ENCODE data around the gene MMP21.

Gene MMP21

DNA sequence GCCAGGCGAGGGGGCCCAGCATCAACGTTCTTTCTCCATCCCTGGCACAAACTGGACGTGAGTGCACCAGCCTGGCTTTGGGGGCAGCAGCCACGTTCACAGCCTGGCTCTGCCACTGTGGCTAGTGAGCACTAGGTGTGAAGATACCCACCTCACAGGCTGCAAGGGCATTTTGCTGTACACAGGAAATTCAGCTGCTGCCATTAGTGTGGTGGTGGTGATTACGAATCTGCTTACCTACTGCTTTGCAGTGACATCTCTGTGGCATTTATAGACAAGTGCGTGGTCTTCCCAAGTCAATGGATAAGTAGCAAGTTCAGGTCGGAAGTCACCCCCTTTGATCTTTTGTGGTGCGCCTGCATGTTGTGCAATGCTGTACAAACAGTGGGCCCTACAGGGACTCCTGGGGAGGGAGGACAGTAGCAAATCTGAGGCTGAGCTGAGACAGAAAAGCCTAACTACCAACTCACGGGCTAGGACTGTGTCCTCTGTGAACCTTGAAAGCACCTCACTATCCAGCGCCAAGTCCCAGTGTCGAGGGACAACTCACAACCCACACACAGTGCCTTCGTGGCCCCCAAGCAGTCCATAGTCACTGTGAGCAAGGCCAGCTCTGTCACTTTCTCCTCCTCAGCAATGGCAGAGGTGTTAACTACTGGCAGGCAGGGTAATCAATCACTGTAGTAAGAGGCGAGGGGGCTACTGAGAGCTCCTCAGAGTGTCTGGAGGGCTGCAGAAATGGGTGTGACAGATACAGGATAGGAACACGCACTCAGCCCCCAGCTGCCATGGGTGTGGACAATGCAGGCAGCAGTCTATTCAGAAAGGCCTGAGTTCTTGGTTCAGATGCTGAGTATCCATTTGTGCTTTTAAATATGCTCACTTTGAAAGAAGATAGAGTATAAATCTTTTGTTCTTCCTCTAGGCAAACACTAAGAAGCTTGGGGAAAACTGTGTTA is 17.0 kb upstream of the MMP21 start:
- no peak for DNase-seq

DNA sequence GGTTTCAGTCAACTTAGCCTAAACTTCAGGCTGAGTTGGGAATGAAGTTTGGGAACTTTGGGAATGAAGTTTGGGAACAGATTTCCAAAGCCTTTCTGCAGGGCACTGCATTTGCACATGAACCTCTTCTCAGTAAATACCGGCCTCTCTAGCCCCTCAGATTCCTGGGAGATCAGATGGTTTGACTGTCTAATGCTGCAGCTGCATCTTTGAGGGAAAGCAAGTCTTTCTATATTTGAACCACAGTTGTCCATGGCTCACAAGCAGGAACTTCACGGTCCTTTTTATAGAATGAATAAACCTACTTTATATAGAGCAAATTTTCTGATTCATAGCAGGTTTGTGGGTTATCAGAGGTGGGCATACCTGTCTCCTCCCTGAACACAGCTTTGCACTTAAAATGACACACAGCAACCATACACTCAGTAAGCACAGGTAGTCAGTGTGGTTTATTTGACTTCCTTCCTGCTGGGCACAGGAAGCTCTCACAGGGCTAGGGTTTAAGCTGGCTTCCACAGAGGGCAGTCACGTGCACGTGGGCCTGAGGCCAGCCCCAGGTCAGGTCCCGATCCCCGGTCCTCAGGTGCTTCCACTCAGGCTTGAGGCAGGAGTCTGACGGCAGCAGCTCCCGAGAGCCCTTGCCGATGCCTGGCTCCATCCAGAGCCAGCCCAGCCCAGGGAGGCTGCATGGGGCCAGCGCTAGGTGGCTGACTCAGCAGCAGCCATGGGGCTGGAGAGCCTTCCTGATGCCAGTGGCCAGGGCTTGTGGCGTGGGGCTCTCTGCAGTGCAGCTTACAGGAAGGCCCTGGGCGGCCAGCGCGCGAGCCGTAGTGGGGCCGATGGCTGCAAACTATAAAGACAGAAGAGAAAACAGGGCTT is 12.8 kb upstream of the MMP21 start:
- no peak for DNase-seq

DNA sequence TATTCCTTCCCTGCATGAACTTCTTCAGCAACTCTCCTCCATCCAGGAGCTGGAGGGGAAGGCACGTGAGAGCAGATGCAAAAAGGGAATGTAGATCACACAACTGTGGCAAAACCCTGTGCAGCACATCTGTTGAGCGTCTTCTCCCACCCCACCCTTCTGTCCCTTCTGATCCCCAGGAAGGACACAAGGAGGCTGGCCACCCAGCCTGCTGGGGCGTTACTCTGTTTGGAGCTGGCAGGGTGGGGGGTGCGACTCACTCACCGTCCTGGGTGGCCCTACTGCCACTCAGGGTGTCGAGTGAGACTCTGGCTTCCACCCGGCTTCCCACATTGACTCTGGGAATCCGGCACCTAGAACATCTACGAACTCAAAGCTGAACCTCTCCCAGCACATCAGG is 10.2 kb upstream of the MMP21 start:
- no peak for DNase-seq

DNA sequence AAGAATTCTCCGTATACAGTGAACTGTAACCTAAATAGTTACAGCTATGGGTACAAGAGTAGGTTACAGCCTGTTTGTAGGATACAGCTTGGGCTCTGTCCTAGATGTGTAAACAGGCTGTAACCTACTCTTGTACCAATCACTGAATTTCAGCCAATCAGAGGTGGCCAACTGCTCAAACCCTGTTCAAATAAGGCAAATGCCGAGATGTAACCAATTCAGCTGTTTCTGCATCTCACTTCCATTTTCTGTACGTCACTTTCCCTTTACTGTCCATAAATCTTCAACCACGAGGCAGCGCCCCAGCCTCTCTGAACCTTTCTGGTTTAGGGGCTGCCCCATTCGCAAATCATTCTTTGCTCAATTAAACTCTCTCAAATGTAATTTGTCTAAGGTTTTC is 8.3 kb upstream of the MMP21 start:
- no peak for DNase-seq

DNA sequence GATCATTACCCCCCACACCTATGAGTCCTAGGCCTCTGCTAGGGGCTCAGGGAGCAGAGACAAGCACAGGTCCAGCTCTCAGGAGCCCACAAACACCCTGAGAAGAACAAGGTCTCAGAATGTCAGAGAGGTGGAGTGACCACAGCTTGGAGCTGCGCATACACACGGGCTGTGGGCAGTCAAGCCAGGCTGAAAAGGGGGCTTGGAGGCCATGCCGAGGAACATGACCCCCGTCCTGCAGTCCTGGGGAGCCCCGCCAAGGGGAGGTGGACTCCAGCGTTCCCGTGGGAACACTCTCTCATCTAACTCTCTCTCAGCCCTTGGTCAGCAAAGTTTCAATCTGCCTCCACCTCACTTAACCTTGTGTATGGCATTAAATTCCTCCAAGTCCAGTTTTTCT is 7.8 kb upstream of the MMP21 start:
- DNase-seq, result no peak

DNA sequence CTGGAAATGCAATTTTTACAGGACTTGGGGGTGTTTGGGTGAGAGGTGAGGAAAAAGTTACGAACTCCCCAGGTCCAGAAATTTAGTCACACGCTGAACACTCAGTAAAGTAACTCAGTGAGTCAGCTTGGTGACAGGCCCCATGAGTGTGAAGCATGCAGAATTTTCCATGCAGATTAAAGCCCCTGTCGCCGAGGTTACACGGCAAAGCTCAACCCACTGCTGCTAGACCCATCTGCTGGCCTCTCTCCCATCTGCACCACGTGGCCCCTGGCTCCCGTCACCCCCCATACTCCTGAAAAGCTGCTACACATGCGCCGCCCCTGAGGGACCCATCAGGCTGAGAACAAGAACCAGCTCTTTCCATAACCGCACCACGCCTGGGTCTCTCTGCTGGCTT is 7.0 kb upstream of the MMP21 start:
- DNase-seq, result no peak

DNA sequence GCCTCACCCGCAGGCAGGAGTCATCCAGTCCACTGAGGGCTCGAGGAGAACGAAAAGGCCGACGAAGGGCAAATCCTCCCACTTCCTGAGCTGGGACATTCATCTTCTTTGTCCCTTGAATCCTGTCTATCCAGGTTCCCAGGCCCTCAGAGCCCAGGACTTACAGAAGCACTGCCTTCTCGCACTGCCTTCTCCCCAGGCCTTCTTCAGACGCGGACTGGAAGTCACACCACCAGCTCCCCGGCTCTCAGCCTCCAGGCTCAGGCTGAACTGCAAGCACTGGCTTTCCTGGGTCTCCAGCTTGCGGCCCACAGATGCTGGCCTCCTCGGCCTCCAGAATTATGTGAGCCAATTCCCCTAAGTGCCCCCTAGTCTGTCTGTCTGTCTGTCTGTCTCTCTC is 6.4 kb upstream of the MMP21 start:
- DNase-seq, result no peak

DNA sequence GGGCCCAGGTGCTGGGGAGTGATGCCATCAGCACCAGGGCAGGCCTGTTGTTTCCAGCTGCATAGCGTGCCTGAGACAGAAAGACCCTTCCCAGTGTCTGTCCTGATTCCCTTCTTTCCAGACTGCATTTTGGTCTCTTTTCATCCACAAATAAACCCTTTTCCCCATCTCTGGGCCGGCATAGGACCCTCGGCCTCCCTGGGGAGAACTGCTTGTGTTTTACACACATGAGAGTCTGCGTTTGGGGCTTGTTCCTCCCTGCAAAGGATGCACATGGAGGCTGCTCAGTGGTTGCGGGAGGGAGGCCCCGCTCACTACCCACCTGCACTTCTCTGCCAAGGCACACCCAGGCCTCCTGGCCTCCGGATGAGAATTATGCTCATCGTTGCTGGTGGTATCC is 5.8 kb upstream of the MMP21 start:
- DNase-seq, result no peak

DNA sequence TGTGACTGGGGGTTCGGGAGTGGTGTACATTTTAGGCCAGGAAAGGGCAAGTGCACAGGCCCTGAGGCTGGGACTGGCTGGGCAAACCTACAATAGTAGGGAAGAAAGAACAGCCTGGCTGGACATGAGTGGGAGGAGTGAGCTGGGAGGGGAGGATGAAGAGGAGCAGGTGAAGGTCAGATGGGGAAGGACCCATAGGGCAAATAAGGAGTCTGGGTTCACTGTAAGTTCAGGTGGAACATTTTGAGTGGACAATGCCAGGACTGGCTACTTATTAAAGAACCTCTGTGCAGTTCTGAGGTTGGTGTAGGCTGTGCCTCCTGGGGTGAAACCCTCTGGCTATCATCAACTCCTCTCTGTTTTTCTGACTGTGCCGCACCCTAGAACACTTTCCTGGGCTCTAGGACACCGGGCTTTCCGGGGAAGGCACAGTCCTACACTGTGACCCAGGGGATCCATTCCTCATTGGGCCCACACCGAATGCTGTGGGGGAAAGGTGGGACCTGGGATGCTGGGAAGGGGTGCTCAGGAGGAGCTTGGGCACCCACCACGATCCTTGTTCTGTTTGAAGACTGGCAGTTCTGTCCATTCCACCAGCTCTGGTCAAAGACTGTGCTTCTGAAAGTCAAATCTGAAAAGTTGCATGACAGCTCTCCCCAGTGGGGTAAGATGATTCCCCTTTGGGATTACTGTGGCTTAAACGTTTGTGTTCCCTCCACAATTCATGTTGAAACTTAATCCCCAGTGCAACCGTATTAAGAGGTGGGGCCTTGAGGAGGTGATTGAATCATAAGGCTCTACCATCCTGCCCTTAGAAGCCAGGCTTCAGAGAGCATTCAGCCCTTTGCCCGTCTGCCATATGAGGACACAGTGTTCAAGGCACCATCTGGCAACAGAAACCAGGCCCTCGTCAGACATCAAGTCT is 4.0 kb upstream of the MMP21 start:
- no peak for DNase-seq

DNA sequence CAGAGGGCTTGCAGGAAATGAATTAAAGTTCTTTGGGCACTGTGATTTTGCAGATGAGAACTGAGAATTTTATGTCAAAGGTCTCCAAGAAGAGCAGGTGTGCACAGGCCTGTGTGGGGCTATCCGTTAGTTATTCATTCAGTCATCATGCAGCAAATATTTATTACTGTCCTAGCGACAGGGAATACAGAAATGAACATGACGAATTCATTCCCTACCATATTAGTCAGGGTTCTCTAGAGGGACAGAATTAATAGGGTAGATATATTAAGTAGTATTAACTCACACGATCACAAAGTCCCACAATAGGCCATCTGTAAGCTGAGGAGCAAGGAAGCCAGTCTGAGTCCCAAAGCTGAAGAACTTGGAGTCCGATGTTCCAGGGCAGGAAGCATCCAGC is 2.9 kb upstream of the MMP21 start:
- no peak for DNase-seq

DNA sequence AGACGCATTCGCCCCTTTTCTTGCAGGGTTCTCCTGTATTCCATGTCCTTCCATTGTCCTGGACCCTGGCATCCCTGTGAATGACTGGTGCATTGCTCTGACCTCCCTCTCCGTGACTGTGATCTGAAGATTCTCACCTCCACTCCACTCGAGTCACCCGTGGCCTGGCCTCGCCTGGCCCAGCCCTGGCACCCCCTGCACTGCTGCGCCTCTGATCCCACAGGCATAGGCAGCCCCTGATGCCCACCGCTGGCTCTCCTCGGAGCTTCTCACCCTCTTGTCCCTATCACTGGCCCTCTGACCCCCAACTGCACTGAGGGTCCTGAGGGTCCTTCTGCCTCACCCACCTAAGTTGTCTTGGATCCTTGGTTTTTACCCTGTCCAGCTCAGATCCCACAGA is 2.2 kb upstream of the MMP21 start:
- no peak for DNase-seq

DNA sequence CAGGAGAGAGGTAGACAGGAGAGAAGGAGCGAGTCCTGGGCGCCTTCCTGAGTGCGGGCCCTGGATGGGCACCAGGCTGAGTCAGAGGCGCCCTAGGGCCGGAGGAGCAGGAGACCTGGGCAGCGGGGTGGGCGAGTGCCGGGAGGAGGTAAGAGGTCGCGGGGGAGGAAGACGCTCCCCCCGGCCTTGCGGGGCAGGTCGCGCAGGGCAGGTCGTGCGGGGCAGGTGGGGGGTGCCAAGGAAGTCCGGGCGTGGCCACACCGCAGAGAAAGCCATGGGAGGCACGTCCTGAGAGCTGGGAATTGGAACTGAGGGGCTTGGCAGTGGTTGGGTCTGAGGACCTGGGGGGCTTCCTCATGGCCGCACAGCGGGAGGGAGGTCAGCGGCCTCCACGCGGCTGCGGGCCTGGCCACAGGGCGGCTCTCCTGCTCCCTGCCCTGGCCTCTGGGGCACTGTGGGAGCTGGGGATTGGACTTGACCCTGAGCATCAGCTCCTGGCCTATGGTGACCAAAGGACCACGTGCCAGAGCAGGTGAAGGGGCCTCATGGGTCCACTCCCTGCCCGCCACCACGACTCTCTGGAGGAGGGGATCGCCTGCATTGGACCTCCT is 935 bp downstream of the MMP21 start:
- no peak for DNase-seq

DNA sequence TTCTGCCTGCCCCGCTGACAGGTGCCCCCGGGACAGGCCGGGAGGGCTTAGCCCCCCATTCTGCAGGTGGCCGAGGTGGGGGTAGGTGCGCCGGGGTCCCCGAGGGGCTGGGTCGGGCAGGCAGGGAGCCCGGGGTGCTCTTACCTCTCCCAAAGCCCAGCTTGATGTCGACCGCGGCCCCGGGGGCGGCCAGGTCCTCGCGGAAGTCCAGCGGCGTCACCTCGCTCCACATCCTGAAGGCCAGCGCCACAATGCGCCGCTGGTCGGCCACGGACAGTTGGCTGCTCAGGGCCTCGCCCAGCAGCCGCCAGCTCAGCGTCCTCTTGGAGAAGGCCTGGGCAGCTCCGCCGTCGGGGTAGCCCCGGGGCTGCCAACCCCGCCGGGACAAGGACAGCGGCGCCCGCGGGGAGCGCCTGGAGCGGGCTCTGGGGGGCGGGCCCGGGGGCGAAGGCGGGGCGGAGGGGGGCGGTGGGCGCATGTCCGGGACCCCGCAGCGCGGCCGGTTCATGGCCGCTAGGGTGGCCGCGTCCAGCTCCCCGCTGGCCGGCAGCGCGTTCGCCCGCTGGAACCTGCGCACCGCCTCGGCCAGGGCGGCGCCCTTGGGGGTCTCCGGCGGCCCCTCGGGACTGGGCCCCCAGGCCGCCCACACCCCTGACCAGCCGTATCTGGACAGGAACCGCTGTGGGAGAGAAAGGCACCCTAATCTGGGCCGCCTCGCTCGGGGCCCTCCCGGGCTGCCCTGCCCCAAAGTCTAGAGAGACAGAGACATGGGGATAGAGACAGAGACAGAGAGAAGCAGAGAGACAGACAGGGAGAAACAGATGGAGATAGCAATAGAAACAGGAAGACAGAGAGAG is 1.7 kb downstream of the MMP21 start:
- no peak for DNase-seq

DNA sequence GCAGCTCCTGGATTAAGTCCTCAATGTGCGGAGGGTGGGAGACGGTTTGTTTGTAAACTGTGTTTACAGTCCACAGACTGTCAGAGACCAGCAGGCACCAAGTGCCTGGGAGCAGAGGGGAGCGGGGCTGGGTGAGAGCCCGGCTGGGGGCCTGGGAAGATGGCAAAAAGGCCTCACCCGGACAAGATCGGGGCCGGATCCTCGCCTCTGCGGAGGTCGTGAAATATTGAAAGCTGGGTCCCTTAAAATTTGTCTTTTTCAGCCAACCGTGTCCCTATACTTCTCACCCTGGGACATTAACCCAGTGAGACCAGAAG is 2.8 kb downstream of the MMP21 start:
- DNase-seq, result no peak

DNA sequence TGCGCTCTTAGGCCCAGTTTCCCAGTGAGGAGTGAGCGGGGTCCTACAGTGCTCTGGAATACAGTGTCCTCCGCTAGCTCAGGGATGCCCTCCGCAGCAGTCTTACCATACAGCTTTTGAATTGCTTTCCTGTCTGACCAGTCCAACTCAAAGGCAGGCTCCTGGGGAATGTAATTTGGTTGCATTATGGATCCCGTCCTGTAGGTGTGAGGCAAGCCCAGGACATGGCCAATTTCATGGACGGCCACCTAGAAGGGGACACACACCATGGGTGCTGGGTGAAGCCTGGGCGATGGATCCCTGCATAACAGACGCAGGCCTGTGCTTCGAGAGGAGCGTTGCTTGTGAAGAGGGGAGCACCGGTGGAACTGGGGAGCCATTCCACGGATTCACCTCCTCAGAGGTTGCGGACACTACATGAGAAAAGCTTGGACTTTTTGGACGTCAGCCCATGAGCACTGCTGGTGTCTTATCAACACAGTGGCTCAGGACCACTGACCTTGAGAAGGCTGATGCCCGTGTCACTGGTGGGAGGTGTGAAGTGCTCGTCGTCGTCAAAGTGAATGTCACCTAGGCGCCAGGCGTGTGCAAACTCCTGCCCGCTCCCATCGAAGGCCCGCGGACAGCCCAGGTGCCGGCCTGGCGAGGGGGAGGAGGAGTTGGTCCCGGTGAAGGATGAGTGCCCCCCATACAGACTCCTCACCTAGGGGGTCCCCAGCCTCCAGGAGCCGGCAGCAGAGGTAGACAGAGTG is 3.3 kb downstream of the MMP21 start:
- no peak for DNase-seq

DNA sequence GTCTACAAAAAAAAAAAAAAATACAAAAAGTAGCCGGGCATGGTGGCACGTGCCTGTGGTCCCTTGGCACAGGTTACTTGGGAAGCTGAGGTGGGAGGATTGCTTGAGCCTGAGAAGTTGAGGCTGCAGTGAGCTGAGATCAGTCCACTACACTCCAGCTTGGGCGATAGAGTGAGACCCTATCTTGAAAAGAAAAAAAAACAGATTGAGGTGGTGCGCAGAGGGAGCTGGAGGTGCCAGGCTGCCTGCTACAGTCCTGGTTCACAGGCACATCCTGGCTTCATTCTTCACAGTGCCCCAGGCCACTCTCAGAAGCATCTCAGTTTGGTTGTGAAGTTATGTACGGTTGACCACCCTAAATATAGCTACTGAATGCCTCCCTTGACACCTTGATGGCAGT is 4.8 kb downstream of the MMP21 start:
- DNase-seq, result no peak

DNA sequence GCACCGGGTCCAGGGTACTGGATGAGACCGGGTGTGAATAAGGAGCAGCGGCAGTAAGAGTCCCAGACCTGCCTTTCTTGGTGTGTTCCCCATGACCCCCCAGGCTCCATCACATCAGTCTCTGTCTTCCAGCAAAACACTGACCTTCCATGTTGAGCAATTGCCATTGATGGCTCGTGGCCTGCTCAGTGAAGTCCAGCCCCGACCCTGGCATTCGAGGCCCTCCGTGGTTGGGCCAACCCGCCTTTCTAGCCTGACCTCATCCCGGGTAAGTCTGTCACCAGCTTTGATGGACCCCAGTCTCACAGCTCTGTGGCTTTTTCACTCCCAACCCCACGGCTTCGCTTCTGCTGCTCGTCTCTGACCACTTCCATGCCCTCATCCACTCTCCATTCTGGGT is 6.4 kb downstream of the MMP21 start:
- DNase-seq, result no peak

DNA sequence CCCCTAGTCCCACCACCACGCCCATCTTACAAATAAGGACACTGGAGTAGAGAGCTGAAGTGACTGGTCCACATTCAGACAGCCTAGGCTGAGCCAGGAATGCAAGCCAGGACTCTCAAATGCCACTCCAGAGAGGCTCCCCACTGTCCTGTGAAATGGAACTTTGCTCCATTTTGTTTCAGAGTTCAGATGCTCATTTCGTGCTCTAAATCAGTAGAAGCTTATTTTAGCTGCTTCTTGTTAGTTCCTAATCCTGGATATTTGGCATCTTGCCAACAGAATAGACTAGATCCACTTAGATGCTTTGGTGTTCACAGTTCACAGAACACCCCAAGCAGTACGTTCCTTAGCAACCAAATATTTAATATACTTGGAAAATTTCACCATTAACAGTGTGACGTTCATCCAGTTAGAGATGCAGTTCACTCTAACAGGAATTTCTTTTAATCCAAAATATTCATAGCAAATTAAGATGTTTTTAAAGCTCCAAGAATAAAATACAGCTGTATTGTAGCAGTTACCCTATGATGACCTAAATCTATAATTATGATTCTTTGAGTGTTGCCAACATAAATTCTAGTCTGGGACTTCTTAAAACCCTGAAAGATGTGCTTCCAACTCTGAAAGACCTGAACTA is 7.3 kb downstream of the MMP21 start:
- no peak for DNase-seq

DNA sequence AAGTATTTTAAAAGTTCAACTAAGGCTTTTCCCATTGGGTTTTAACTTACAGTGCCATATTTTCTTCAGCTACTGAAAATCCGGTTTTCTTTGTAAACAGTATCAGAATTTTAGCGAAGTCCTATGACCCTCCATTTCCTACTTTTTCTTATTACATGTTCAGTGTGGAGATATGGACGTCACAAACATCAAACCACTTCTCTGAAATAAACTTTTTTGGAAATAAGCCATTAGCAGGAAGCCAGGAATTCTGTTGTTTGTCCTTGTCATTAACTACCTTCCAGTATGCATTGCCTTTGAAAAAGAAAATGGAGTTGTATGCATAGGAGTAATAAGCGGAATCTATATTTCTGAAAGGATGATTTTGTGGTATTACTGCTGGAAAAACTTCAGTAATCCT is 9.1 kb downstream of the MMP21 start:
- DNase-seq, result no peak

DNA sequence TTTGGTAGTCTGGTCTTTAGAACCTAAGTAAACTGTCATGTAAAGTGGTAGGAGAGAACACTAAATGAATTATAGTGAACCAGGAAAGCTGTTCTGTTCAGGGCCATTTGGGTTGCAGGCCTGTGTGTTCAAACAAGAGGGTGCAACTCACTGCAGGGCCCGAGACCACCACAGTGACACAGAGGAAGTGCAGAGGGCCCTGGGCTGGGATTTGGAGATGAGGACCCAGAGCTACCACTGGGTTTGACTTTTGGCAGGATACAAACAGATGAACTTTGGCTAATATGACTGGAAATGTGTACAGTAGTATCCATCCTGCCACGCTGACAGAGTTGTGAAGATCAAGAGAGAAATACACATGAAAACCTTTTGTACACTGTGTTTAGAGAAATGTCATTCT is 9.8 kb downstream of the MMP21 start:
- DNase-seq, result no peak

All from stimulated activated naive CD4-positive, alpha-beta T cell treated with Interleukin-2 at 50 U/mL for 16 hours (primary cell).